Natural killer cell (primary cell): ENCODE results near the gene COL23A1. TPM values are rescaled to one million over a fixed set of nuclear protein-coding genes. Genes with fewer than 3 reads are reported as not detected.

Experiments used
- ATAC-seq, 3 donors: fragments of 150-1000 bp in 2 of 3; fragments of 200-7000 bp in 1 of 3; cut with Tn5 transposase; 1 replicate in 1 of 3; 2 replicates in 2 of 3; pipeline ENCODE4 v1.10.0; 2021; ENCODE audit warnings: mild to moderate bottlenecking in 2 of 3, moderate library complexity in 2 of 3
- DNase-seq, 2 donors: peaks; one replicate each; pipeline versions ENCODE4 v3.0.0 to v3.0.0-alpha.2; 2013 to 2021; ENCODE audit warnings: mixed read lengths in 1 of 2
- H3K27ac ChIP-seq: one replicate; pipeline ENCODE4 v1.5.1; 2013; ENCODE audit warnings: mild to moderate bottlenecking, low read length
- H3K27me3 ChIP-seq: one replicate; pipeline ENCODE4 v1.6.1; 2013; ENCODE audit warnings: low read length; ENCODE audit not compliant: control insufficient read depth, insufficient read depth
- H3K36me3 ChIP-seq: one replicate; pipeline ENCODE4 v1.6.1; 2013; ENCODE audit warnings: low read length; ENCODE audit not compliant: control insufficient read depth, insufficient read depth
- H3K4me1 ChIP-seq: one replicate; pipeline ENCODE4 v1.6.1; 2013; ENCODE audit warnings: low read length; ENCODE audit not compliant: control insufficient read depth, insufficient read depth
- H3K4me3 ChIP-seq: one replicate; pipeline ENCODE4 v1.5.1; 2013; ENCODE audit warnings: low read length
- H3K9me3 ChIP-seq: one replicate; pipeline ENCODE4 v1.6.1; 2013; ENCODE audit warnings: low read length; ENCODE audit not compliant: control insufficient read depth, insufficient read depth
- H3K27ac Mint-ChIP-seq, 2 donors: one replicate each; pipeline ENCODE4 v1.8.0; 2022; ENCODE audit warnings: mild to moderate bottlenecking in 2 of 2, mixed read lengths in 2 of 2, moderate library complexity in 1 of 2
- H3K27me3 Mint-ChIP-seq, 2 donors: one replicate each; pipeline ENCODE4 v1.8.0; 2022; ENCODE audit warnings: low read depth in 2 of 2, mixed read lengths in 2 of 2
- H3K36me3 Mint-ChIP-seq: one replicate; pipeline ENCODE4 v1.8.0; 2022; ENCODE audit warnings: mixed read lengths
- H3K4me1 Mint-ChIP-seq, 2 donors: one replicate each; pipeline ENCODE4 v1.8.0; 2022; ENCODE audit warnings: mixed read lengths in 2 of 2
- H3K4me3 Mint-ChIP-seq: one replicate; pipeline ENCODE4 v1.8.0; 2022; ENCODE audit warnings: mild to moderate bottlenecking, moderate library complexity, mixed read lengths
- H3K9me3 Mint-ChIP-seq, 2 donors: one replicate each; pipeline ENCODE4 v1.8.0; 2022; ENCODE audit warnings: mixed read lengths in 2 of 2
- WGBS: methylation state at CpG from one replicate; pipeline ENCODE4 v1.1.7; 2013; ENCODE audit warnings: missing lambda C conversion rate; ENCODE audit not compliant: insufficient coverage; 5-methylcytosine and 5-hydroxymethylcytosine counted together
- intact Hi-C: fragments of 100-400 bp; cut with micrococcal nuclease; formaldehyde crosslinking; loops from one replicate; pipeline ENCODE4 v1.14.2; 2022
- total RNA-seq, 4 donors: library from RNA; stranded (reverse); fragments of 120-200 nt in 1 of 4; gene quantifications; one replicate each; pipeline versions ENCODE4 v1.2.3 to v1.2.4, GENCODE V29; 2013 to 2022
- TF ChIP-seq, protein P1 (sequence below): fragments of 200-600 bp; IDR thresholded peaks from one replicate; pipeline ENCODE4 v1.8.0; 2022; ENCODE audit warnings: antibody characterized with exemption

COL23A1 gene
- total RNA-seq, 3 donors from 2014 or later (not counting 1 experiment from before 2014, with no cell fraction given) = 0.15 TPM; not detected in 2

- WGBS = 90% methylated on average over 13 of the region's 13 CpGs
- Mint-ChIP-seq H3K9me3 (no peaks in the 10 kb centered on the region), H3K4me1 (no peaks in the 10 kb centered on the region), H3K27ac (no peak overlapping the region), H3K4me3 (no peak overlapping the region), H3K27me3 (peaks cover 15 to 44% of the 10 kb centered on the region in 2 donors), H3K36me3 (no peaks in the 10 kb centered on the region)
- DNase-seq = no peak
- ATAC-seq = no peak
- Histone ChIP-seq H3K9me3 (no peaks in the 10 kb centered on the region), H3K27me3 (peaks cover 4% of the 10 kb centered on the region), H3K36me3 (no peaks in the 10 kb centered on the region), H3K4me1 (no peaks in the 10 kb centered on the region), H3K4me3 (no peak overlapping the region), H3K27ac (no peak overlapping the region)
- TF ChIP-seq, protein P1, sequence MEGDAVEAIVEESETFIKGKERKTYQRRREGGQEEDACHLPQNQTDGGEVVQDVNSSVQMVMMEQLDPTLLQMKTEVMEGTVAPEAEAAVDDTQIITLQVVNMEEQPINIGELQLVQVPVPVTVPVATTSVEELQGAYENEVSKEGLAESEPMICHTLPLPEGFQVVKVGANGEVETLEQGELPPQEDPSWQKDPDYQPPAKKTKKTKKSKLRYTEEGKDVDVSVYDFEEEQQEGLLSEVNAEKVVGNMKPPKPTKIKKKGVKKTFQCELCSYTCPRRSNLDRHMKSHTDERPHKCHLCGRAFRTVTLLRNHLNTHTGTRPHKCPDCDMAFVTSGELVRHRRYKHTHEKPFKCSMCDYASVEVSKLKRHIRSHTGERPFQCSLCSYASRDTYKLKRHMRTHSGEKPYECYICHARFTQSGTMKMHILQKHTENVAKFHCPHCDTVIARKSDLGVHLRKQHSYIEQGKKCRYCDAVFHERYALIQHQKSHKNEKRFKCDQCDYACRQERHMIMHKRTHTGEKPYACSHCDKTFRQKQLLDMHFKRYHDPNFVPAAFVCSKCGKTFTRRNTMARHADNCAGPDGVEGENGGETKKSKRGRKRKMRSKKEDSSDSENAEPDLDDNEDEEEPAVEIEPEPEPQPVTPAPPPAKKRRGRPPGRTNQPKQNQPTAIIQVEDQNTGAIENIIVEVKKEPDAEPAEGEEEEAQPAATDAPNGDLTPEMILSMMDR = no peak
- intact Hi-C loops = no loop called here
Observed at GRCh38 chr5:178582291-178582690, 7.9 kb downstream of the COL23A1 start.

- H3K36me3 ChIP-seq = no peaks in the 10 kb centered on the region
- DNase-seq (no peak), ATAC-seq (no peak)
- 85% methylated on average over 3 of the region's 3 CpGs for WGBS
- H3K4me3 ChIP-seq = no peak overlapping the region
- intact Hi-C loops = no loop called here
- H3K27me3 Mint-ChIP-seq = peaks cover 17 to 37% of the 10 kb centered on the region in 2 donors
- H3K27ac Mint-ChIP-seq = no peak overlapping the region
- no peaks in the 10 kb centered on the region for H3K9me3 ChIP-seq
- TF ChIP-seq, protein P1 = no peak
- no peaks in the 10 kb centered on the region for H3K9me3 Mint-ChIP-seq
- no peaks in the 10 kb centered on the region for H3K4me1 ChIP-seq
- H3K27me3 ChIP-seq = peaks cover 6% of the 10 kb centered on the region
- H3K36me3 Mint-ChIP-seq = no peaks in the 10 kb centered on the region
- no peak overlapping the region for H3K27ac ChIP-seq
- H3K4me3 Mint-ChIP-seq = no peak overlapping the region
- no peaks in the 10 kb centered on the region for H3K4me1 Mint-ChIP-seq
Observed at GRCh38 chr5:178581621-178582020, 8.6 kb downstream of the COL23A1 start.

GRCh38 chr5:178580271-178580955 lies 9.8 kb downstream of the COL23A1 start:
- Histone ChIP-seq H3K36me3 (no peaks in the 10 kb centered on the region), H3K4me3 (no peak overlapping the region), H3K27me3 (peaks cover 6% of the 10 kb centered on the region), H3K9me3 (no peaks in the 10 kb centered on the region), H3K27ac (no peak overlapping the region), H3K4me1 (no peaks in the 10 kb centered on the region)
- ATAC-seq = no peak
- TF ChIP-seq, protein P1 = no peak
- intact Hi-C loops = no loop called here
- Mint-ChIP-seq H3K27ac (no peak overlapping the region), H3K4me3 (no peak overlapping the region), H3K4me1 (no peaks in the 10 kb centered on the region), H3K36me3 (no peaks in the 10 kb centered on the region), H3K9me3 (no peaks in the 10 kb centered on the region), H3K27me3 (peaks cover 16 to 31% of the 10 kb centered on the region in 2 donors)
- no peak for DNase-seq
- WGBS = 88% methylated on average over 15 of the region's 15 CpGs

DNA sequence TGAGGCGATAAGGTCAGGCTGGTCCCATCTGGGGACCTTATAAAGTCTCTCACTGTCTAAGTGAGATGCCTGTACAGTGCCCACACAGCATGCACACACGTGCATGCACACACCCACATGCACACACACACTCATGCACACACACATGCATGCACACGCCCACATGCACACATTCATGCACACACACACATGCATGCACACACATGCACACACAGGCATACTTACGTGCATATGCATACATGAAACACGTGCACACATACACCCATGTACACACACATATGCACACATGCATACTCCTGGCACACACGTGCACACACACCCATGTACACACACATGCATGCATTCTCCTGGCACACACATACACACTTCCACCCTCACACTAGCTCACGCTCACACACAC lies 12.2 kb downstream of the COL23A1 start:
- Histone ChIP-seq H3K27ac (no peak overlapping the region), H3K9me3 (no peaks in the 10 kb centered on the region), H3K4me1 (no peaks in the 10 kb centered on the region), H3K36me3 (no peaks in the 10 kb centered on the region), H3K27me3 (peaks cover 6% of the 10 kb centered on the region), H3K4me3 (no peak overlapping the region)
- Mint-ChIP-seq H3K27ac (no peak overlapping the region), H3K4me3 (no peak overlapping the region), H3K27me3 (peaks cover 29 to 46% of the 10 kb centered on the region in 2 donors), H3K36me3 (no peaks in the 10 kb centered on the region), H3K4me1 (no peaks in the 10 kb centered on the region), H3K9me3 (no peaks in the 10 kb centered on the region)
- TF ChIP-seq, protein P1 = no peak
- intact Hi-C loops = no loop called here
- DNase-seq = no peak
- 87% methylated on average over 7 of the region's 7 CpGs for WGBS
- no peak for ATAC-seq
